Liver (tissue), 9 donors: ENCODE measurements around the gene FBLN1. TPM values are rescaled to one million over a fixed set of nuclear protein-coding genes. Genes with fewer than 3 reads are reported as not detected.

ENCODE experiments used
- DNase-seq: peaks from one replicate; pipeline ENCODE4 v3.0.0-alpha.2; 2017; ENCODE audit warnings: low spot score
- H3K27ac ChIP-seq, 2 donors: one replicate each; pipeline ENCODE4 v1.7.0; 2013; ENCODE audit warnings: inconsistent platforms in 2 of 2, low read length in 2 of 2, control low read depth in 1 of 2, low read depth in 1 of 2, mild to moderate bottlenecking in 1 of 2
- H3K27me3 ChIP-seq, 4 donors: one replicate each; pipeline versions ENCODE4 v1.6.1 to v1.7.0; 2013; ENCODE audit warnings: low read length in 3 of 4, inconsistent platforms in 1 of 4, mild to moderate bottlenecking in 1 of 4, moderate library complexity in 1 of 4; ENCODE audit not compliant: control insufficient read depth in 4 of 4, insufficient read depth in 4 of 4
- H3K36me3 ChIP-seq, 4 donors: one replicate each; pipeline versions ENCODE4 v1.6.1 to v1.7.0; 2013; ENCODE audit warnings: low read length in 3 of 4, mild to moderate bottlenecking in 3 of 4, low read depth in 1 of 4, moderate library complexity in 1 of 4; ENCODE audit not compliant: control insufficient read depth in 4 of 4, insufficient read depth in 3 of 4
- H3K4me1 ChIP-seq, 4 donors: one replicate each; pipeline versions ENCODE4 v1.6.1 to v1.7.0; 2013; ENCODE audit warnings: low read length in 3 of 4, mild to moderate bottlenecking in 3 of 4, moderate library complexity in 1 of 4; ENCODE audit not compliant: control insufficient read depth in 4 of 4, insufficient read depth in 4 of 4
- H3K4me3 ChIP-seq, 3 donors: one replicate each; pipeline versions ENCODE4 v1.6.1 to v1.7.0; 2013; ENCODE audit warnings: low read length in 3 of 3, control low read depth in 1 of 3, low read depth in 1 of 3, mild to moderate bottlenecking in 1 of 3
- H3K9ac ChIP-seq, 2 donors: one replicate each; pipeline ENCODE4 v1.7.0; 2013; ENCODE audit warnings: low read length in 2 of 2, mild to moderate bottlenecking in 2 of 2, moderate library complexity in 2 of 2, control low read depth in 1 of 2, low read depth in 1 of 2
- H3K9me3 ChIP-seq, 4 donors: one replicate each; pipeline versions ENCODE4 v1.6.1 to v1.7.0; 2013; ENCODE audit warnings: low read length in 3 of 4; ENCODE audit not compliant: control insufficient read depth in 4 of 4
- EGR1 ChIP-seq, 2 donors: IDR thresholded peaks; 2 replicates each; pipeline ENCODE4 v1.6.1; 2016 to 2018; ENCODE audit warnings: antibody characterized with exemption in 2 of 2, low read depth in 2 of 2
- FOXA2 ChIP-seq: IDR thresholded peaks from 2 replicates; pipeline ENCODE4 v1.6.1; 2016; ENCODE audit warnings: antibody characterized with exemption
- GABPA ChIP-seq, 2 donors: IDR thresholded peaks in 1 of 2; conservative IDR thresholded peaks in 1 of 2; 2 replicates each; pipeline ENCODE4 v1.6.1; 2016; ENCODE audit warnings: antibody characterized with exemption in 2 of 2, mild to moderate bottlenecking in 1 of 2, moderate library complexity in 1 of 2
- HNF4G ChIP-seq: IDR thresholded peaks from 2 replicates; pipeline ENCODE4 v1.6.1; 2016; ENCODE audit warnings: antibody characterized with exemption
- JUND ChIP-seq, 2 donors: IDR thresholded peaks; 2 replicates each; pipeline ENCODE4 v1.6.1; 2016; ENCODE audit warnings: antibody characterized with exemption in 2 of 2
- NR2F2 ChIP-seq: IDR thresholded peaks from 2 replicates; pipeline ENCODE4 v1.6.1; 2016; ENCODE audit warnings: antibody characterized with exemption
- RXRA ChIP-seq, 2 donors: IDR thresholded peaks; 2 replicates each; pipeline ENCODE4 v1.6.1; 2017 to 2018; ENCODE audit warnings: antibody characterized with exemption in 2 of 2, mild to moderate bottlenecking in 1 of 2
- TAF1 ChIP-seq: conservative IDR thresholded peaks from 2 replicates; pipeline ENCODE4 v1.6.1; 2016; ENCODE audit warnings: antibody characterized with exemption, mild to moderate bottlenecking
- YY1 ChIP-seq: IDR thresholded peaks from 2 replicates; pipeline ENCODE4 v1.6.1; 2016; ENCODE audit warnings: antibody characterized with exemption, mild to moderate bottlenecking
- WGBS: extraction: QIAGEN DNeasy Blood & Tissue Kit; methylation state at CpG from one replicate; pipeline ENCODE4 v1.1.7; 2013; 5-methylcytosine and 5-hydroxymethylcytosine counted together
- polyA plus RNA-seq, 2 donors: library from polyadenylated mRNA; stranded (reverse) in 1 of 2; unstranded in 1 of 2; fragments of 200-250 nt in 1 of 2; fragments of >200 nt in 1 of 2; fragmentation: Nextera tagmentation in 1 of 2; extraction: Ambion mirVana in 1 of 2; gene quantifications; one replicate each; pipeline versions ENCODE4 v1.2.1 to v1.2.3, GENCODE V29; 2013 to 2015
- total RNA-seq, 2 donors: library from RNA; depleted of rRNA; stranded (reverse); fragments of >200 nt; gene quantifications; one replicate each; pipeline ENCODE4 v1.2.3, GENCODE V29; 2014
- TF ChIP-seq, protein P1 (sequence below): IDR thresholded peaks from 2 replicates; pipeline ENCODE4 v1.6.1; 2016; ENCODE audit warnings: antibody characterized with exemption, mild to moderate bottlenecking
- TF ChIP-seq, protein P2 (sequence below): IDR thresholded peaks from 2 replicates; pipeline ENCODE4 v1.6.1; 2016; ENCODE audit warnings: antibody characterized with exemption
- donor health status: healthy.
- donor health status: healthy.
- donor health status: healthy.
- donor health status: healthy.
- donor health status: healthy.

Gene FBLN1, protein sequence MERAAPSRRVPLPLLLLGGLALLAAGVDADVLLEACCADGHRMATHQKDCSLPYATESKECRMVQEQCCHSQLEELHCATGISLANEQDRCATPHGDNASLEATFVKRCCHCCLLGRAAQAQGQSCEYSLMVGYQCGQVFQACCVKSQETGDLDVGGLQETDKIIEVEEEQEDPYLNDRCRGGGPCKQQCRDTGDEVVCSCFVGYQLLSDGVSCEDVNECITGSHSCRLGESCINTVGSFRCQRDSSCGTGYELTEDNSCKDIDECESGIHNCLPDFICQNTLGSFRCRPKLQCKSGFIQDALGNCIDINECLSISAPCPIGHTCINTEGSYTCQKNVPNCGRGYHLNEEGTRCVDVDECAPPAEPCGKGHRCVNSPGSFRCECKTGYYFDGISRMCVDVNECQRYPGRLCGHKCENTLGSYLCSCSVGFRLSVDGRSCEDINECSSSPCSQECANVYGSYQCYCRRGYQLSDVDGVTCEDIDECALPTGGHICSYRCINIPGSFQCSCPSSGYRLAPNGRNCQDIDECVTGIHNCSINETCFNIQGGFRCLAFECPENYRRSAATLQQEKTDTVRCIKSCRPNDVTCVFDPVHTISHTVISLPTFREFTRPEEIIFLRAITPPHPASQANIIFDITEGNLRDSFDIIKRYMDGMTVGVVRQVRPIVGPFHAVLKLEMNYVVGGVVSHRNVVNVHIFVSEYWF
- total RNA-seq (1 to 10 TPM; 4.3 to 8.3 TPM), polyA plus RNA-seq (1 to 10 TPM; 2.2 to 9.3 TPM)

DNA sequence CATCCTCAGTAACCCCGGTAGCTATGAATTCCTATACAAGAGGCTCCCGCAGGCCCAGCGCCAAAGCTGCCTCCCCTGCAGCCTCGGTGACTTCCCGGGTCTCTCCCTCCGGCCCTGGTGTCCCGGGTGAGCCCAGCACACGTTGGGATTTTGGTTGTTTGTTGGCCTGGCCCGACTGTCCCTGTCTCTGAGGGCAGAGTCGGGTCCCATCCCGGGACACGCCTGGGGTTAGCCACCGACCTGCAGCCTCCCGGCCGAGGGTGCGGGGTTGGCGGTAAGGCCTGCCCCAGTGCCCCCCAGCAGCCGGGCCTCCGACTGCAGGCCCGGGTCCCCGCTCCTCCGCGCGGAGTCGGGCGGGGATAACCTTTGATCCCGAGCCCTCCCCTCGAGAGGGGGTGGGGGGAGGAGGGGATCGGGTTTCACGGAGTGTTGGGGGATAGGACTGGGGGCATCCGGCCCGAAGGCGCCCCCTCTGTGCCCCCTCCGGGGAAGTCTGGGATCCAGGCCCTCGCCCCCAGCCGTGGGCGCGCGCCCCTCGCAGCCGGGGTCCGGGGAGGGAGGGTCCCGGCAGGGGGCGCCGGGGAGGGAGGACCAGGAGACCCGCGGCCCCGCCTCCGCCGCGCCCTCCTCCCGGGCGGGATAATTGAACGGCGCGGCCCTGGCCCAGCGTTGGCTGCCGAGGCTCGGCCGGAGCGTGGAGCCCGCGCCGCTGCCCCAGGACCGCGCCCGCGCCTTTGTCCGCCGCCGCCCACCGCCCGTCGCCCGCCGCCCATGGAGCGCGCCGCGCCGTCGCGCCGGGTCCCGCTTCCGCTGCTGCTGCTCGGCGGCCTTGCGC, at the start of gene FBLN1:
FBLN1 (plus strand) TSS at position 669 of the 835 bp plus-strand sequence; CDS start at position 772, 103 bp downstream.
- TF ChIP-seq RXRA (IDR thresholded peaks at IDR 0.05) (no peak), FOXA2 (no peak)
- TF ChIP-seq, protein P1, sequence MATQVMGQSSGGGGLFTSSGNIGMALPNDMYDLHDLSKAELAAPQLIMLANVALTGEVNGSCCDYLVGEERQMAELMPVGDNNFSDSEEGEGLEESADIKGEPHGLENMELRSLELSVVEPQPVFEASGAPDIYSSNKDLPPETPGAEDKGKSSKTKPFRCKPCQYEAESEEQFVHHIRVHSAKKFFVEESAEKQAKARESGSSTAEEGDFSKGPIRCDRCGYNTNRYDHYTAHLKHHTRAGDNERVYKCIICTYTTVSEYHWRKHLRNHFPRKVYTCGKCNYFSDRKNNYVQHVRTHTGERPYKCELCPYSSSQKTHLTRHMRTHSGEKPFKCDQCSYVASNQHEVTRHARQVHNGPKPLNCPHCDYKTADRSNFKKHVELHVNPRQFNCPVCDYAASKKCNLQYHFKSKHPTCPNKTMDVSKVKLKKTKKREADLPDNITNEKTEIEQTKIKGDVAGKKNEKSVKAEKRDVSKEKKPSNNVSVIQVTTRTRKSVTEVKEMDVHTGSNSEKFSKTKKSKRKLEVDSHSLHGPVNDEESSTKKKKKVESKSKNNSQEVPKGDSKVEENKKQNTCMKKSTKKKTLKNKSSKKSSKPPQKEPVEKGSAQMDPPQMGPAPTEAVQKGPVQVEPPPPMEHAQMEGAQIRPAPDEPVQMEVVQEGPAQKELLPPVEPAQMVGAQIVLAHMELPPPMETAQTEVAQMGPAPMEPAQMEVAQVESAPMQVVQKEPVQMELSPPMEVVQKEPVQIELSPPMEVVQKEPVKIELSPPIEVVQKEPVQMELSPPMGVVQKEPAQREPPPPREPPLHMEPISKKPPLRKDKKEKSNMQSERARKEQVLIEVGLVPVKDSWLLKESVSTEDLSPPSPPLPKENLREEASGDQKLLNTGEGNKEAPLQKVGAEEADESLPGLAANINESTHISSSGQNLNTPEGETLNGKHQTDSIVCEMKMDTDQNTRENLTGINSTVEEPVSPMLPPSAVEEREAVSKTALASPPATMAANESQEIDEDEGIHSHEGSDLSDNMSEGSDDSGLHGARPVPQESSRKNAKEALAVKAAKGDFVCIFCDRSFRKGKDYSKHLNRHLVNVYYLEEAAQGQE, result no peak
- peak; percentile 62 for DNase-seq

GRCh38 chr22:45453764-45454163, 48.9 kb upstream of the FBLN1 start:
- Histone ChIP-seq H3K4me1 (no peaks in the 10 kb centered on the region), H3K27me3 (no peaks in the 10 kb centered on the region), H3K27ac (no peak overlapping the region), H3K9me3 (no peaks in the 10 kb centered on the region), H3K9ac (no peak overlapping the region), H3K4me3 (no peak overlapping the region), H3K36me3 (no peaks in the 10 kb centered on the region)
- TF ChIP-seq NR2F2, result no peak
- no peak for TF ChIP-seq JUND (IDR thresholded peaks at IDR 0.05)
- TF ChIP-seq EGR1 (IDR thresholded peaks at IDR 0.05; ENCODE audit: low read depth in 2 of 2), result no peak
- no peak for TF ChIP-seq GABPA (IDR thresholded peaks at IDR 0.05 in 1 of 2, conservative IDR thresholded peaks at IDR 0.05 in 1 of 2)
- no peak for TF ChIP-seq RXRA (IDR thresholded peaks at IDR 0.05)
- TF ChIP-seq FOXA2, result no peak
- TF ChIP-seq, protein P2, sequence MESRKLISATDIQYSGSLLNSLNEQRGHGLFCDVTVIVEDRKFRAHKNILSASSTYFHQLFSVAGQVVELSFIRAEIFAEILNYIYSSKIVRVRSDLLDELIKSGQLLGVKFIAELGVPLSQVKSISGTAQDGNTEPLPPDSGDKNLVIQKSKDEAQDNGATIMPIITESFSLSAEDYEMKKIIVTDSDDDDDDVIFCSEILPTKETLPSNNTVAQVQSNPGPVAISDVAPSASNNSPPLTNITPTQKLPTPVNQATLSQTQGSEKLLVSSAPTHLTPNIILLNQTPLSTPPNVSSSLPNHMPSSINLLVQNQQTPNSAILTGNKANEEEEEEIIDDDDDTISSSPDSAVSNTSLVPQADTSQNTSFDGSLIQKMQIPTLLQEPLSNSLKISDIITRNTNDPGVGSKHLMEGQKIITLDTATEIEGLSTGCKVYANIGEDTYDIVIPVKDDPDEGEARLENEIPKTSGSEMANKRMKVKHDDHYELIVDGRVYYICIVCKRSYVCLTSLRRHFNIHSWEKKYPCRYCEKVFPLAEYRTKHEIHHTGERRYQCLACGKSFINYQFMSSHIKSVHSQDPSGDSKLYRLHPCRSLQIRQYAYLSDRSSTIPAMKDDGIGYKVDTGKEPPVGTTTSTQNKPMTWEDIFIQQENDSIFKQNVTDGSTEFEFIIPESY, result no peak
- TF ChIP-seq TAF1, result no peak
- TF ChIP-seq YY1, result no peak
- no peak for TF ChIP-seq HNF4G
- DNase-seq, result no peak
- WGBS, result 94% methylated on average over 6 of the region's 6 CpGs

More for the DNA sequence above, at the start of gene FBLN1:
- peaks cover 2 to 8% (median 5%) of the 10 kb centered on the region in 4 donors for H3K4me1 ChIP-seq
- H3K27me3 ChIP-seq, result peaks cover 0 to 5% (median 1%) of the 10 kb centered on the region in 4 donors
- no peak within 1 kb of the TSS for H3K27ac ChIP-seq
- no peak within 1 kb of the TSS for H3K9ac ChIP-seq
- H3K4me3 ChIP-seq, result peak within 1 kb of the TSS in 2 of 3 donors; percentile 11 to 57
- no peaks in the 10 kb centered on the region for H3K36me3 ChIP-seq
- WGBS, result 4% methylated on average over 89 of the region's 89 CpGs
- no peaks in the 10 kb centered on the region for H3K9me3 ChIP-seq
